Measurements from ENCODE around the gene DAAM1.
A peak's percentile ranks its signal among the peaks of the same experiment; 100 is the strongest.

DAAM1 gene

GRCh38 chr14:59187802-59188460, 536 bp upstream of the DAAM1 start:
- DNase-seq (ENCODE audit: low read depth in 2 of 2), result peak in 1 of 2 donors; percentile 2

GRCh38 chr14:59189091-59189785, 771 bp downstream of the DAAM1 start:
- DNase-seq (ENCODE audit: low read depth in 2 of 2), result peak in 1 of 2 donors; percentile 6

GRCh38 chr14:59189786-59190368, 1.4 kb downstream of the DAAM1 start:
- DNase-seq (ENCODE audit: low read depth in 2 of 2), result peak in 1 of 2 donors; percentile 33

- no peak for DNase-seq (ENCODE audit: low read depth in 2 of 2)
Observed at GRCh38 chr14:59190372-59190771, 1.9 kb downstream of the DAAM1 start.

GRCh38 chr14:59195912-59196311, 7.4 kb downstream of the DAAM1 start:
- DNase-seq (ENCODE audit: low read depth in 2 of 2), result no peak

GRCh38 chr14:59197695-59198262, 9.3 kb downstream of the DAAM1 start:
- no peak for DNase-seq (ENCODE audit: low read depth in 2 of 2)

- DNase-seq (ENCODE audit: low read depth in 2 of 2), result no peak
Observed at GRCh38 chr14:59199205-59199604, 10.7 kb downstream of the DAAM1 start.

- no peak for DNase-seq (ENCODE audit: low read depth in 2 of 2)
Observed at GRCh38 chr14:59199614-59200013, 11.1 kb downstream of the DAAM1 start.

- no peak for DNase-seq (ENCODE audit: low read depth in 2 of 2)
Observed at GRCh38 chr14:59200195-59200594, 11.7 kb downstream of the DAAM1 start.

- DNase-seq (ENCODE audit: low read depth in 2 of 2), result no peak
Observed at GRCh38 chr14:59202031-59202430, 13.6 kb downstream of the DAAM1 start.

GRCh38 chr14:59204305-59204704, 15.8 kb downstream of the DAAM1 start:
- no peak for DNase-seq (ENCODE audit: low read depth in 2 of 2)

GRCh38 chr14:59206892-59207291, 18.4 kb downstream of the DAAM1 start:
- DNase-seq (ENCODE audit: low read depth in 2 of 2), result no peak

- no peak for DNase-seq (ENCODE audit: low read depth in 2 of 2)
Observed at GRCh38 chr14:59207506-59207933, 19.1 kb downstream of the DAAM1 start.

- no peak for DNase-seq (ENCODE audit: low read depth in 2 of 2)
Observed at GRCh38 chr14:59208224-59208814, 19.9 kb downstream of the DAAM1 start.

- no peak for DNase-seq (ENCODE audit: low read depth in 2 of 2)
Observed at GRCh38 chr14:59208954-59209353, 20.5 kb downstream of the DAAM1 start.

GRCh38 chr14:59210621-59211020, 22.2 kb downstream of the DAAM1 start:
- DNase-seq (ENCODE audit: low read depth in 2 of 2), result no peak

- DNase-seq (ENCODE audit: low read depth in 2 of 2), result no peak
Observed at GRCh38 chr14:59213368-59214315, 25.2 kb downstream of the DAAM1 start.

GRCh38 chr14:59214702-59215302, 26.3 kb downstream of the DAAM1 start:
- no peak for DNase-seq (ENCODE audit: low read depth in 2 of 2)

- no peak for DNase-seq (ENCODE audit: low read depth in 2 of 2)
Observed at GRCh38 chr14:59215322-59215721, 26.9 kb downstream of the DAAM1 start.

GRCh38 chr14:59215757-59216156, 27.3 kb downstream of the DAAM1 start:
- DNase-seq (ENCODE audit: low read depth in 2 of 2), result no peak

- no peak for DNase-seq (ENCODE audit: low read depth in 2 of 2)
Observed at GRCh38 chr14:59217011-59217410, 28.5 kb downstream of the DAAM1 start.

Measured in stimulated activated CD4-positive, alpha-beta T cell treated with anti-CD3 and anti-CD28 coated beads, Interleukin-1b, Interleukin-23, amount 100 ng/mL, for 1 hour (primary cell).